Activated B cell treated with CpG ODN at 0.5 μM for 24 hours (primary cell): ENCODE results near the gene ABCC9. TPM values are rescaled to one million over a fixed set of nuclear protein-coding genes. Genes with fewer than 3 reads are reported as not detected.

Experiments used
- ATAC-seq: fragments of 200-7000 bp; cut with Tn5 transposase; one replicate; pipeline ENCODE4 v1.10.0; 2021; ENCODE audit warnings: low read depth, mild to moderate bottlenecking, moderate library complexity
- CTCF ChIA-PET: fragments of 350-600 bp; sonication (Branson Sonifier 250); formaldehyde crosslinking; loops from one replicate; lab custom pipeline; 2021; ENCODE audit warnings: antibody characterized with exemption; lab: Charles Lee
- POLR2A ChIA-PET: fragments of 350-600 bp; sonication (Branson Sonifier 250); formaldehyde crosslinking; loops from one replicate; lab custom pipeline; 2021; ENCODE audit warnings: antibody characterized with exemption; lab: Charles Lee
- DNase-seq: peaks from one replicate; pipeline ENCODE4 v3.0.0; 2022
- H3K27ac Mint-ChIP-seq: one replicate; pipeline ENCODE4 v1.8.0; 2020; ENCODE audit warnings: mixed read lengths
- H3K27me3 Mint-ChIP-seq: one replicate; pipeline ENCODE4 v1.8.0; 2021; ENCODE audit warnings: mixed read lengths
- H3K36me3 Mint-ChIP-seq: one replicate; pipeline ENCODE4 v1.8.0; 2021; ENCODE audit warnings: low read depth, mixed read lengths
- H3K4me1 Mint-ChIP-seq: one replicate; pipeline ENCODE4 v1.8.0; 2021; ENCODE audit warnings: mixed read lengths
- H3K4me3 Mint-ChIP-seq: one replicate; pipeline ENCODE4 v1.8.0; 2020; ENCODE audit warnings: mild to moderate bottlenecking, mixed read lengths
- H3K9me3 Mint-ChIP-seq: one replicate; pipeline ENCODE4 v1.8.0; 2020; ENCODE audit warnings: mixed read lengths
- CTCF ChIP-seq: fragments of 200-600 bp; IDR thresholded peaks from one replicate; pipeline ENCODE4 v1.8.0; 2022; ENCODE audit warnings: antibody characterized with exemption, mild to moderate bottlenecking
- intact Hi-C: fragments of 100-400 bp; cut with micrococcal nuclease; formaldehyde crosslinking; loops from one replicate; pipeline ENCODE4 v1.15.1; 2024
- total RNA-seq: library from RNA; stranded (reverse); gene quantifications from 2 replicates; pipeline ENCODE4 v1.2.3, GENCODE V29; 2022

Gene ABCC9
- total RNA-seq, 1 donor from 2014 or later: not detected

GRCh38 chr12:21837847-21838246, 103.4 kb downstream of the ABCC9 start:
- DNase-seq (no peak), ATAC-seq (no peak)
- no peaks in the 10 kb centered on the region for H3K27me3 Mint-ChIP-seq
- ChIA-PET POLR2A (no interaction called here), CTCF (no interaction called here)
- no peak overlapping the region for H3K27ac Mint-ChIP-seq
- H3K36me3 Mint-ChIP-seq: no peaks in the 10 kb centered on the region
- no peak for TF ChIP-seq CTCF
- no peak overlapping the region for H3K4me3 Mint-ChIP-seq
- intact Hi-C loops: no loop called here
- H3K9me3 Mint-ChIP-seq: no peaks in the 10 kb centered on the region
- no peaks in the 10 kb centered on the region for H3K4me1 Mint-ChIP-seq

- no peak for ATAC-seq
- no peaks in the 10 kb centered on the region for H3K4me1 Mint-ChIP-seq
- no peak overlapping the region for H3K27ac Mint-ChIP-seq
- POLR2A ChIA-PET: no interaction called here
- intact Hi-C loops: no loop called here
- H3K27me3 Mint-ChIP-seq: no peaks in the 10 kb centered on the region
- no peaks in the 10 kb centered on the region for H3K36me3 Mint-ChIP-seq
- DNase-seq: no peak
- CTCF ChIA-PET: no interaction called here
- TF ChIP-seq CTCF: no peak
- no peak overlapping the region for H3K4me3 Mint-ChIP-seq
- H3K9me3 Mint-ChIP-seq: no peaks in the 10 kb centered on the region
Observed at GRCh38 chr12:21831791-21832344, 109.4 kb downstream of the ABCC9 start.

GRCh38 chr12:21828779-21829178, 112.4 kb downstream of the ABCC9 start:
- no peaks in the 10 kb centered on the region for H3K36me3 Mint-ChIP-seq
- intact Hi-C loops: no loop called here
- no peak overlapping the region for H3K27ac Mint-ChIP-seq
- ChIA-PET POLR2A (no interaction called here), CTCF (no interaction called here)
- H3K4me3 Mint-ChIP-seq: no peak overlapping the region
- DNase-seq: no peak
- H3K4me1 Mint-ChIP-seq: no peaks in the 10 kb centered on the region
- no peaks in the 10 kb centered on the region for H3K9me3 Mint-ChIP-seq
- ATAC-seq: no peak
- no peak for TF ChIP-seq CTCF
- no peaks in the 10 kb centered on the region for H3K27me3 Mint-ChIP-seq

- no peaks in the 10 kb centered on the region for H3K4me1 Mint-ChIP-seq
- no peaks in the 10 kb centered on the region for H3K36me3 Mint-ChIP-seq
- no peaks in the 10 kb centered on the region for H3K27me3 Mint-ChIP-seq
- no peak for TF ChIP-seq CTCF
- no peak for ATAC-seq
- no peak overlapping the region for H3K4me3 Mint-ChIP-seq
- ChIA-PET CTCF (no interaction called here), POLR2A (no interaction called here)
- DNase-seq: no peak
- H3K27ac Mint-ChIP-seq: no peak overlapping the region
- intact Hi-C loops: no loop called here
- H3K9me3 Mint-ChIP-seq: no peaks in the 10 kb centered on the region
Observed at GRCh38 chr12:21828136-21828775, 113.0 kb downstream of the ABCC9 start.

- TF ChIP-seq CTCF: no peak
- no peak for ATAC-seq
- Mint-ChIP-seq H3K4me1 (no peaks in the 10 kb centered on the region), H3K9me3 (no peaks in the 10 kb centered on the region), H3K27me3 (no peaks in the 10 kb centered on the region), H3K27ac (no peak overlapping the region), H3K4me3 (no peak overlapping the region), H3K36me3 (no peaks in the 10 kb centered on the region)
- ChIA-PET POLR2A (no interaction called here), CTCF (interaction anchor here (0.6 kb wide), 1 partner anchor 129 kb away, joined by 4 read pairs; no protein-coding TSS in a partner anchor)
- DNase-seq: no peak
- intact Hi-C loops: no loop called here
Observed at GRCh38 chr12:21827083-21827482, 114.1 kb downstream of the ABCC9 start.
